Naive thymus-derived CD4-positive, alpha-beta T cell (primary cell): ENCODE measurements around the gene AKT3. TPM values are rescaled to one million over a fixed set of nuclear protein-coding genes. Genes with fewer than 3 reads are reported as not detected.

ENCODE experiments used
- ATAC-seq: fragments of 150-1000 bp; cut with Tn5 transposase; 2 replicates; pipeline ENCODE4 v1.10.0; 2021; ENCODE audit warnings: mild to moderate bottlenecking, moderate library complexity
- CTCF ChIA-PET: fragments of 350-600 bp; sonication (Branson Sonifier 250); formaldehyde crosslinking; loops from one replicate; lab custom pipeline; 2021; ENCODE audit warnings: antibody characterized with exemption; lab: Charles Lee
- POLR2A ChIA-PET: fragments of 350-600 bp; sonication (Branson Sonifier 250); formaldehyde crosslinking; loops from one replicate; lab custom pipeline; 2021; ENCODE audit warnings: antibody characterized with exemption, inconsistent platforms; lab: Charles Lee
- DNase-seq, 9 donors: peaks; one replicate each; pipeline versions ENCODE4 v3.0.0 to v3.0.0-alpha.2; 2020 to 2022; ENCODE audit warnings: mixed read lengths in 1 of 9
- H3K27ac ChIP-seq: one replicate; pipeline ENCODE4 v1.7.0; 2013; ENCODE audit warnings: mild to moderate bottlenecking, low read depth, low read length, moderate library complexity
- H3K27me3 ChIP-seq, 2 donors: one replicate each; pipeline ENCODE4 v1.7.0; 2013; ENCODE audit warnings: low read length in 2 of 2, mild to moderate bottlenecking in 2 of 2, moderate library complexity in 2 of 2; ENCODE audit not compliant: control insufficient read depth in 2 of 2, insufficient read depth in 2 of 2
- H3K36me3 ChIP-seq, 3 experiments: 1 replicate in 2 of 3; 2 replicates in 1 of 3; pipeline ENCODE4 v1.7.0; 2013; ENCODE audit warnings: low read length in 3 of 3, mild to moderate bottlenecking in 3 of 3, moderate library complexity in 1 of 3; ENCODE audit not compliant: insufficient read depth in 3 of 3, control insufficient read depth in 2 of 3
- H3K4me1 ChIP-seq, 2 donors: one replicate each; pipeline ENCODE4 v1.7.0; 2013; ENCODE audit warnings: low read length in 2 of 2, mild to moderate bottlenecking in 2 of 2, moderate library complexity in 1 of 2; ENCODE audit not compliant: control insufficient read depth in 2 of 2, insufficient read depth in 2 of 2
- H3K4me3 ChIP-seq: 2 replicates; pipeline ENCODE4 v1.7.0; 2013; ENCODE audit warnings: mild to moderate bottlenecking, low read length
- H3K9me3 ChIP-seq, 3 experiments: 1 replicate in 2 of 3; 2 replicates in 1 of 3; pipeline ENCODE4 v1.7.0; 2013; ENCODE audit warnings: low read length in 3 of 3; ENCODE audit not compliant: control insufficient read depth in 2 of 3
- H3K27ac Mint-ChIP-seq, 9 donors: one replicate each; pipeline ENCODE4 v1.8.0; 2020 to 2022; ENCODE audit warnings: mixed read lengths in 9 of 9, mild to moderate bottlenecking in 8 of 9, moderate library complexity in 5 of 9, inconsistent platforms in 2 of 9
- H3K27me3 Mint-ChIP-seq, 5 donors: one replicate each; pipeline ENCODE4 v1.8.0; 2021 to 2022; ENCODE audit warnings: mixed read lengths in 5 of 5, mild to moderate bottlenecking in 1 of 5
- H3K36me3 Mint-ChIP-seq, 5 donors: one replicate each; pipeline ENCODE4 v1.8.0; 2020 to 2022; ENCODE audit warnings: mixed read lengths in 5 of 5, mild to moderate bottlenecking in 3 of 5, inconsistent platforms in 1 of 5
- H3K4me1 Mint-ChIP-seq, 7 donors: one replicate each; pipeline ENCODE4 v1.8.0; 2020 to 2022; ENCODE audit warnings: mixed read lengths in 7 of 7, mild to moderate bottlenecking in 3 of 7, inconsistent platforms in 1 of 7
- H3K4me3 Mint-ChIP-seq, 10 donors: one replicate each; pipeline ENCODE4 v1.8.0; 2020 to 2022; ENCODE audit warnings: mild to moderate bottlenecking in 10 of 10, mixed read lengths in 10 of 10, moderate library complexity in 6 of 10, inconsistent platforms in 2 of 10
- H3K9me3 Mint-ChIP-seq, 11 donors: one replicate each; pipeline ENCODE4 v1.8.0; 2020 to 2022; ENCODE audit warnings: mixed read lengths in 11 of 11, mild to moderate bottlenecking in 4 of 11, inconsistent platforms in 1 of 11, moderate library complexity in 1 of 11
- intact Hi-C, 2 donors: fragments of 100-400 bp; cut with micrococcal nuclease; formaldehyde crosslinking; loops; one replicate each; pipeline ENCODE4 v1.15.1; 2023
- polyA plus RNA-seq, 2 donors: library from polyadenylated mRNA; unstranded; fragments of 300-500 nt; fragmentation: Illumina TruSeq; gene quantifications; one replicate each; pipeline ENCODE4 v1.2.3, GENCODE V29; 2021
- total RNA-seq, 6 experiments: library from RNA in 5 of 6; stranded (reverse) in 5 of 6; gene quantifications; 1 replicate in 5 of 6; 2 replicates in 1 of 6; pipeline ENCODE4 v1.2.3 and lab custom pipeline; 2021 to 2026

The AKT3 gene
- total and polyA plus RNA-seq, 7 experiments from 2014 or later: 1.6 to 123 (median 69.4) TPM

DNA sequence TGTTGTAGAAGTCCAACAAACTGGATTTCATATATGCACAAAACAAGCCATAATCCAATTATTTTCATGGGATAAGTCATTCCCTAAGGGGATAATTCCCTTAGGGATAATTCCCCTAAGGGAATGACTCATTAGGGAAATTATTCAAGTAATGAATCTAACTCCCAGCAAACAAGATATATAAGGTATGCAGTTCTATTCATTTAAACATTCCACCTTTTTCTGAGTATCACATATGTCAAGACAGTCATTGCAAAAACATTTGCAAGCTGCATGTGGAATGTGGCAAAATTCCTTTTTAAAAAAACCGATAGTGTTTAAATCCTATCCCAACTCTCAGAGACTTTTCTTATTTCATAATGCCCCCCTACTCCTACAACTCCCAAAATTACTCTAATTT lies 131.2 kb downstream of the AKT3 start:
- ATAC-seq: no peak
- intact Hi-C loops: no loop called here
- Mint-ChIP-seq H3K27ac (peak overlapping the region in 1 of 9 donors; percentile 69), H3K4me1 (peaks cover 0 to 73% (median 51%) of the 10 kb centered on the region in 7 donors), H3K9me3 (peaks cover 0 to 2% (median 0%) of the 10 kb centered on the region in 11 donors), H3K4me3 (no peak overlapping the region), H3K27me3 (no peaks in the 10 kb centered on the region), H3K36me3 (peaks cover 0 to 24% (median 0%) of the 10 kb centered on the region in 5 donors)
- POLR2A ChIA-PET: no interaction called here
- no peak overlapping the region for H3K4me3 ChIP-seq
- DNase-seq: no peak
- H3K4me1 ChIP-seq: no peaks in the 10 kb centered on the region
- no peaks in the 10 kb centered on the region for H3K36me3 ChIP-seq
- CTCF ChIA-PET: interaction anchor here (1.3 kb wide), 1 partner anchor 168 kb away, joined by 3 read pairs; no protein-coding TSS in a partner anchor
- H3K27me3 ChIP-seq: no peaks in the 10 kb centered on the region
- no peaks in the 10 kb centered on the region for H3K9me3 ChIP-seq
- H3K27ac ChIP-seq: no peak overlapping the region

DNA sequence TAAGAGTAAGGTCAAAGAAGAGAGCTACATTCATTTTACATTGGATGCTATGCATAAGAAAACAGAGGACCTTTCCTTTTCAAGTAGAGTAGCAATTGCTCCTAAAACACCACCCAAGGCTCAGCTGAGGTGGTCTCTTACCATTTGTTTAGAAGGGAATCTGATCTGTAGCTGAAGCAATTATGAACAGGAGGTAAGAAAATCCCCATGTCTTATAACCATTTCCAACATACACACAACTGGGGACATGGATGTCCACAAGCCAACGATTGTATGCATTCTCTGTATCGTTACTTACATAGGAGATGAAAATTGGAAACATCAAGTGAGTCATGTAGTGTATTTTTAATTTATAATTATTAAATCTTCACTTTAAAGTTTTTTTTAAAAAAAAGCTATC lies 132.0 kb downstream of the AKT3 start:
- Mint-ChIP-seq H3K27ac (no peak overlapping the region), H3K4me3 (no peak overlapping the region), H3K9me3 (peaks cover 0 to 2% (median 0%) of the 10 kb centered on the region in 11 donors), H3K27me3 (no peaks in the 10 kb centered on the region), H3K4me1 (peaks cover 0 to 73% (median 53%) of the 10 kb centered on the region in 7 donors), H3K36me3 (peaks cover 0 to 16% (median 0%) of the 10 kb centered on the region in 5 donors)
- ChIA-PET POLR2A (no interaction called here), CTCF (interaction anchor here (1.3 kb wide), 1 partner anchor 169 kb away, joined by 3 read pairs; no protein-coding TSS in a partner anchor)
- no peaks in the 10 kb centered on the region for H3K4me1 ChIP-seq
- ATAC-seq (no peak), DNase-seq (no peak)
- H3K4me3 ChIP-seq: no peak overlapping the region
- H3K9me3 ChIP-seq: no peaks in the 10 kb centered on the region
- no peaks in the 10 kb centered on the region for H3K27me3 ChIP-seq
- H3K27ac ChIP-seq: no peak overlapping the region
- intact Hi-C loops: no loop called here
- no peaks in the 10 kb centered on the region for H3K36me3 ChIP-seq

DNA sequence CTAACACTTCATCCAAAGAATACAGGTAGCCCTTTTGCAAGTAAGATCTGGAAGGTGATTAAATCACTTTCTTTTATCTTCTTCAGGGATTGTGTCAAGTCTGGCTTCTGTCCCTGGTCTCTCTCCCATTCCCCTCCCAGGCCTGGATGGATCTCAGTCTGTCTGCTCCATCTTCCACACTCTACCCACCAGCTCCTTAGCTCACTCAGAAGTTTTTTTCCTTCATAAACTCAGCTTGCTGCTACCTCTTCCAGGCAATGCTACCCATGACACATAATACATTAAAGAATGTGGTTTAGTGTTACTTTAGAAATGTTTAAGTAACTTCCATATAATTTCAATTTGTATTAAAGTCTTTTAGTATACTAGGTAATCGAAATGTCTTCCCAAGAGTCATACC lies 133.1 kb downstream of the AKT3 start:
- Histone ChIP-seq H3K36me3 (no peaks in the 10 kb centered on the region), H3K27ac (no peak overlapping the region), H3K4me3 (no peak overlapping the region), H3K9me3 (no peaks in the 10 kb centered on the region), H3K27me3 (no peaks in the 10 kb centered on the region), H3K4me1 (no peaks in the 10 kb centered on the region)
- ATAC-seq (no peak), DNase-seq (no peak)
- peaks cover 0 to 76% (median 58%) of the 10 kb centered on the region in 7 donors for H3K4me1 Mint-ChIP-seq
- peaks cover 0 to 2% (median 0%) of the 10 kb centered on the region in 11 donors for H3K9me3 Mint-ChIP-seq
- POLR2A ChIA-PET: no interaction called here
- peak overlapping the region in 1 of 9 donors; percentile 2 for H3K27ac Mint-ChIP-seq
- H3K27me3 Mint-ChIP-seq: no peaks in the 10 kb centered on the region
- no peak overlapping the region for H3K4me3 Mint-ChIP-seq
- CTCF ChIA-PET: no interaction called here
- intact Hi-C loops: no loop called here
- H3K36me3 Mint-ChIP-seq: peaks cover 0 to 13% (median 0%) of the 10 kb centered on the region in 5 donors

GRCh38 chr1:243715285-243715684 lies 134.8 kb downstream of the AKT3 start:
- POLR2A ChIA-PET: no interaction called here
- Mint-ChIP-seq H3K4me1 (peaks cover 5 to 84% (median 67%) of the 10 kb centered on the region in 7 donors), H3K9me3 (no peaks in the 10 kb centered on the region), H3K27ac (no peak overlapping the region), H3K36me3 (peaks cover 0 to 8% (median 0%) of the 10 kb centered on the region in 5 donors), H3K4me3 (peak overlapping the region in 1 of 10 donors; percentile 3), H3K27me3 (no peaks in the 10 kb centered on the region)
- no peaks in the 10 kb centered on the region for H3K4me1 ChIP-seq
- intact Hi-C loops: loop anchor here in 1 of 2 donors (2.0 kb wide), 1 partner anchor 14 kb away; no protein-coding TSS in a partner anchor
- no peaks in the 10 kb centered on the region for H3K9me3 ChIP-seq
- ATAC-seq (no peak), DNase-seq (no peak)
- CTCF ChIA-PET: no interaction called here
- H3K27me3 ChIP-seq: no peaks in the 10 kb centered on the region
- no peaks in the 10 kb centered on the region for H3K36me3 ChIP-seq
- H3K27ac ChIP-seq: no peak overlapping the region
- no peak overlapping the region for H3K4me3 ChIP-seq

GRCh38 chr1:243713470-243714186 lies 136.4 kb downstream of the AKT3 start:
- Histone ChIP-seq H3K27me3 (no peaks in the 10 kb centered on the region), H3K27ac (no peak overlapping the region), H3K4me3 (no peak overlapping the region), H3K4me1 (no peaks in the 10 kb centered on the region), H3K36me3 (no peaks in the 10 kb centered on the region), H3K9me3 (no peaks in the 10 kb centered on the region)
- intact Hi-C loops: loop anchor here in 1 of 2 donors (2.0 kb wide), 1 partner anchor 15 kb away; no protein-coding TSS in a partner anchor
- Mint-ChIP-seq H3K27me3 (no peaks in the 10 kb centered on the region), H3K4me1 (peaks cover 5 to 79% (median 59%) of the 10 kb centered on the region in 7 donors), H3K9me3 (no peaks in the 10 kb centered on the region), H3K36me3 (no peaks in the 10 kb centered on the region), H3K4me3 (peak overlapping the region in 8 of 10 donors; percentile 6 to 63 (median 34)), H3K27ac (peak overlapping the region in 2 of 9 donors; percentile 14 to 69)
- DNase-seq (no peak), ATAC-seq (peak; percentile 64)
- ChIA-PET CTCF (interaction anchor here (0.6 kb wide), 1 partner anchor 1260 kb away, joined by 6 read pairs; no protein-coding TSS in a partner anchor), POLR2A (interaction anchor here (0.7 kb wide), 1 partner anchor 338 kb away, joined by 3 read pairs; no protein-coding TSS in a partner anchor)

DNA sequence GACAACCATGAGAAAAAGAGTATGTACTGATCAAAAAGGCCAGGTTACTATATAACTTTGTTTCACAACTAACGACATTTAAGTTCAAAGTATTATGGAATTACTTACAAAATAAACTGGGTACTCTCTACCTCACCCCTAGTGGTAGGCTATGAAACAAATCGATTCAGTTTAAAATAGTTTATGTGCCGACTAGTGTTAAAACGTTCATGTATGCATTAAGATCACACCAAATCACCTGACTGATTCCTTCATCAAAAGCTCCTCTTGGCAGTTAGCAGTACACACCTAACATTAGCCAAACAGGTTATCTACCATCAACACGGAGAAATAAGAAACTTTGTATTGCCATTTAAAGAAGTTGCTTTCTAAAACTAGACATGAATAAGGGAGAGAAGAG lies 137.1 kb downstream of the AKT3 start:
- Mint-ChIP-seq H3K36me3 (no peaks in the 10 kb centered on the region), H3K4me3 (peak overlapping the region in 6 of 10 donors; percentile 8 to 63 (median 46)), H3K9me3 (no peaks in the 10 kb centered on the region), H3K4me1 (peaks cover 5 to 80% (median 57%) of the 10 kb centered on the region in 7 donors), H3K27me3 (no peaks in the 10 kb centered on the region), H3K27ac (peak overlapping the region in 2 of 9 donors; percentile 5 to 14)
- Histone ChIP-seq H3K27ac (no peak overlapping the region), H3K9me3 (no peaks in the 10 kb centered on the region), H3K27me3 (no peaks in the 10 kb centered on the region), H3K36me3 (no peaks in the 10 kb centered on the region), H3K4me1 (no peaks in the 10 kb centered on the region), H3K4me3 (no peak overlapping the region)
- peak; percentile 42 for ATAC-seq
- intact Hi-C loops: no loop called here
- DNase-seq: no peak
- CTCF ChIA-PET: no interaction called here
- POLR2A ChIA-PET: no interaction called here
